PFSK-1 (cell line): ENCODE measurements around the gene FAHD1.

ENCODE experiments used
- POLR2AphosphoS5 ChIP-seq: IDR thresholded peaks from 2 replicates; pipeline ENCODE4 v1.6.1; 2012; ENCODE audit warnings: low read depth, mild to moderate bottlenecking, control low read depth, low read length, moderate library complexity
- TF ChIP-seq, protein P1 (sequence below), 2 experiments: IDR thresholded peaks; 2 replicates each; pipeline versions ENCODE4 v1.6.1 to v1.8.0; 2011 to 2012; ENCODE audit warnings: low read depth in 2 of 2, low read length in 2 of 2, control low read depth in 1 of 2, inconsistent platforms in 1 of 2, mild to moderate bottlenecking in 1 of 2, moderate library complexity in 1 of 2; ENCODE audit not compliant: insufficient read depth in 1 of 2

DNA sequence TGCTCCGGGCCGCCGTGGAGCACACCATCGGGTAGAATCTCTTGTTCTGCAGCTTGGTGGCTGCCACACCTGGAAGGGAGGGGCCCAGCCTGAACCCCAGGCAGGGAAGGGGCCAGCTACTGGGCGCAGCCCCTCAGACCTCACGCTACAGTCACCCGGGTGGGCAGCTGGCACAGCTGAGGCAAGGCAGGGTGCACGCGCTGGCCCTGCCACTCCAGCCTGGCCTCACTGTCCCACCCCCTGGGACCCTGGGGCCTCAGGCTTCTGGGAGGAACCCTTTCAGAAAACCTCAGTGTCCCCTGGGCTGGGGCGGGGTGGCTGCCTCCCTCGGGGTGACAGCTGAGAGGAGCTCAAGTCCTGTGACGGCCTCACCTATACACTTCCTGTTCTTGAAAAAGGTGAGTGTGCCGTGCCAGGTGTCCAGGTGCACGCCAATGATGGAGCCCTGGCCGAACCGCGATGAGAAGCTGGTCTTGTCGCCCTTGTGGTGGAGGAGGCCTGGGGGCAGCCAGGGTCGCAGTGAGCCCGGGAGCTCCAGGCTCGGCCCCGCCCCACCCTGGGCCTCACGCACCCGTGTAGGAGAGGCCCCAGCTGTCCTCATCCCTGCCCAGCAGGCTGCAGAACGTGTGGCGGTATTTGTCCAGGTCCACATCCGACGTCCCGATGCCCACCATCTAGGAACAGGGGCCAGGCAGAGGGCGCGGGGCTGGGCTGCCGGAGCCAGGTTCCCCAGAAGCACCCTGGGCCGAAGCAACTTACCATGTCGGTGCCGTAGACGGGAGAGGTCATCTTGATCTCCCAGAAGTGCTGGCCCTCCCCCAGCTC, 49.4 kb upstream of the FAHD1 start:
- no peak; the same call in 1 of the 2 replicates for TF ChIP-seq POLR2AphosphoS5
- TF ChIP-seq, protein P1, sequence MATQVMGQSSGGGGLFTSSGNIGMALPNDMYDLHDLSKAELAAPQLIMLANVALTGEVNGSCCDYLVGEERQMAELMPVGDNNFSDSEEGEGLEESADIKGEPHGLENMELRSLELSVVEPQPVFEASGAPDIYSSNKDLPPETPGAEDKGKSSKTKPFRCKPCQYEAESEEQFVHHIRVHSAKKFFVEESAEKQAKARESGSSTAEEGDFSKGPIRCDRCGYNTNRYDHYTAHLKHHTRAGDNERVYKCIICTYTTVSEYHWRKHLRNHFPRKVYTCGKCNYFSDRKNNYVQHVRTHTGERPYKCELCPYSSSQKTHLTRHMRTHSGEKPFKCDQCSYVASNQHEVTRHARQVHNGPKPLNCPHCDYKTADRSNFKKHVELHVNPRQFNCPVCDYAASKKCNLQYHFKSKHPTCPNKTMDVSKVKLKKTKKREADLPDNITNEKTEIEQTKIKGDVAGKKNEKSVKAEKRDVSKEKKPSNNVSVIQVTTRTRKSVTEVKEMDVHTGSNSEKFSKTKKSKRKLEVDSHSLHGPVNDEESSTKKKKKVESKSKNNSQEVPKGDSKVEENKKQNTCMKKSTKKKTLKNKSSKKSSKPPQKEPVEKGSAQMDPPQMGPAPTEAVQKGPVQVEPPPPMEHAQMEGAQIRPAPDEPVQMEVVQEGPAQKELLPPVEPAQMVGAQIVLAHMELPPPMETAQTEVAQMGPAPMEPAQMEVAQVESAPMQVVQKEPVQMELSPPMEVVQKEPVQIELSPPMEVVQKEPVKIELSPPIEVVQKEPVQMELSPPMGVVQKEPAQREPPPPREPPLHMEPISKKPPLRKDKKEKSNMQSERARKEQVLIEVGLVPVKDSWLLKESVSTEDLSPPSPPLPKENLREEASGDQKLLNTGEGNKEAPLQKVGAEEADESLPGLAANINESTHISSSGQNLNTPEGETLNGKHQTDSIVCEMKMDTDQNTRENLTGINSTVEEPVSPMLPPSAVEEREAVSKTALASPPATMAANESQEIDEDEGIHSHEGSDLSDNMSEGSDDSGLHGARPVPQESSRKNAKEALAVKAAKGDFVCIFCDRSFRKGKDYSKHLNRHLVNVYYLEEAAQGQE (IDR thresholded peaks at IDR 0.05; ENCODE audit: insufficient read depth in 1 of 2, low read depth in 2 of 2, low read length in 2 of 2), result no peak
